CD14-positive monocyte (primary cell): Measurements from ENCODE around the gene ZBTB7A. TPM values are rescaled to one million over a fixed set of nuclear protein-coding genes. Genes with fewer than 3 reads are reported as not detected.

Experiments used
- DNase-seq, 3 donors: peaks; one replicate each; pipeline ENCODE4 v3.0.0-alpha.2; 2011 to 2022
- H2AFZ ChIP-seq: 2 replicates; pipeline ENCODE4 v1.6.0; 2012; ENCODE audit warnings: mild to moderate bottlenecking, low read depth, low read length, inconsistent platforms; ENCODE audit not compliant: insufficient read depth, poor library complexity, severe bottlenecking
- H3K27ac ChIP-seq, 2 donors: 1 replicate in 1 of 2; 2 replicates in 1 of 2; pipeline ENCODE4 v1.5.1; 2012 to 2013; ENCODE audit warnings: low read length in 2 of 2, control low read depth in 1 of 2, inconsistent platforms in 1 of 2, low read depth in 1 of 2, mild to moderate bottlenecking in 1 of 2
- H3K27me3 ChIP-seq, 2 donors: one replicate each; pipeline versions ENCODE4 v1.6.0 to v1.6.1; 2011 to 2013; ENCODE audit warnings: low read length in 2 of 2; ENCODE audit not compliant: control insufficient read depth in 2 of 2, insufficient read depth in 2 of 2
- H3K36me3 ChIP-seq, 2 donors: replicated peaks in 1 of 2; 1 replicate in 1 of 2; 2 replicates in 1 of 2; pipeline versions ENCODE4 v1.5.1 to v1.6.1; 2012 to 2013; ENCODE audit warnings: low read length in 2 of 2, control low read depth in 1 of 2, inconsistent platforms in 1 of 2, mild to moderate bottlenecking in 1 of 2; ENCODE audit not compliant: insufficient read depth in 2 of 2, control insufficient read depth in 1 of 2
- H3K4me1 ChIP-seq, 2 donors: 1 replicate in 1 of 2; 2 replicates in 1 of 2; pipeline versions ENCODE4 v1.5.1 to v1.6.1; 2012 to 2013; ENCODE audit warnings: low read length in 2 of 2, control low read depth in 1 of 2, inconsistent platforms in 1 of 2, mild to moderate bottlenecking in 1 of 2, moderate library complexity in 1 of 2; ENCODE audit not compliant: insufficient read depth in 2 of 2, control insufficient read depth in 1 of 2
- H3K4me2 ChIP-seq: replicated peaks from 2 replicates; pipeline ENCODE3; 2012; ENCODE audit warnings: low read length, moderate library complexity, mild to moderate bottlenecking; ENCODE audit not compliant: poor library complexity, severe bottlenecking; ENCODE audit errors: extremely low read depth
- H3K4me3 ChIP-seq, 3 experiments: fragments of 200-600 bp in 1 of 3; sonication (generic) in 1 of 3; replicated peaks in 1 of 3; 1 replicate in 2 of 3; 2 replicates in 1 of 3; pipeline ENCODE4 v1.5.1; 2011 to 2013; ENCODE audit warnings: low read length in 3 of 3, mild to moderate bottlenecking in 3 of 3, control low read depth in 2 of 3, low read depth in 2 of 3, inconsistent platforms in 1 of 3, moderate library complexity in 1 of 3
- H3K79me2 ChIP-seq: 2 replicates; pipeline ENCODE4 v1.6.0; 2012; ENCODE audit warnings: mild to moderate bottlenecking, control low read depth, inconsistent platforms, low read length, moderate library complexity; ENCODE audit not compliant: insufficient read depth
- H3K9ac ChIP-seq: 2 replicates; pipeline ENCODE4 v1.6.0; 2017; ENCODE audit warnings: low read length, mild to moderate bottlenecking; ENCODE audit not compliant: insufficient read depth, poor library complexity, severe bottlenecking
- H3K9me3 ChIP-seq, 2 donors: replicated peaks in 1 of 2; 1 replicate in 1 of 2; 2 replicates in 1 of 2; pipeline versions ENCODE4 v1.5.1 to v1.6.1; 2012 to 2013; ENCODE audit warnings: low read length in 2 of 2, control low read depth in 1 of 2; ENCODE audit not compliant: control insufficient read depth in 1 of 2, insufficient read depth in 1 of 2
- H4K20me1 ChIP-seq: 2 replicates; pipeline ENCODE4 v1.6.0; 2012; ENCODE audit warnings: mild to moderate bottlenecking, low read length, control low read depth, moderate library complexity; ENCODE audit not compliant: insufficient read depth
- H3K27ac Mint-ChIP-seq, 7 donors: one replicate each; pipeline ENCODE4 v1.8.0; 2020; ENCODE audit warnings: mild to moderate bottlenecking in 7 of 7, mixed read lengths in 7 of 7, moderate library complexity in 6 of 7, inconsistent platforms in 2 of 7
- H3K27me3 Mint-ChIP-seq, 3 donors: one replicate each; pipeline ENCODE4 v1.8.0; 2021 to 2022; ENCODE audit warnings: low read depth in 3 of 3, mild to moderate bottlenecking in 3 of 3, mixed read lengths in 3 of 3, moderate library complexity in 3 of 3, inconsistent platforms in 1 of 3
- H3K36me3 Mint-ChIP-seq, 2 donors: one replicate each; pipeline ENCODE4 v1.8.0; 2020; ENCODE audit warnings: mixed read lengths in 2 of 2, inconsistent platforms in 1 of 2, mild to moderate bottlenecking in 1 of 2
- H3K4me1 Mint-ChIP-seq: one replicate; pipeline ENCODE4 v1.8.0; 2020; ENCODE audit warnings: mild to moderate bottlenecking, mixed read lengths
- H3K4me3 Mint-ChIP-seq, 2 donors: one replicate each; pipeline ENCODE4 v1.8.0; 2020; ENCODE audit warnings: mild to moderate bottlenecking in 2 of 2, mixed read lengths in 2 of 2, moderate library complexity in 1 of 2
- H3K9me3 Mint-ChIP-seq, 7 donors: one replicate each; pipeline ENCODE4 v1.8.0; 2020 to 2022; ENCODE audit warnings: mixed read lengths in 7 of 7, mild to moderate bottlenecking in 6 of 7, moderate library complexity in 6 of 7, inconsistent platforms in 2 of 7
- WGBS: methylation state at CpG from one replicate; pipeline ENCODE4 v1.1.5; 2013; ENCODE audit warnings: missing lambda C conversion rate; ENCODE audit not compliant: insufficient coverage; 5-methylcytosine and 5-hydroxymethylcytosine counted together
- intact Hi-C, 2 donors: fragments of 100-400 bp; cut with micrococcal nuclease; formaldehyde crosslinking; loops; one replicate each; pipeline versions ENCODE4 v1.15.0 to v1.15.1; 2023
- polyA plus RNA-seq, 3 donors: library from polyadenylated mRNA; depleted of rRNA in 1 of 3; unstranded in 2 of 3; stranded (reverse) in 1 of 3; fragments of 300-500 nt in 2 of 3; fragments of >200 nt in 1 of 3; fragmentation: Illumina TruSeq in 2 of 3; gene quantifications; 1 replicate in 2 of 3; 2 replicates in 1 of 3; pipeline ENCODE4 v1.2.3, GENCODE V29; 2012 to 2021
- TF ChIP-seq, protein P1 (sequence below): fragments of 200-600 bp; IDR thresholded peaks from one replicate; pipeline ENCODE4 v1.8.0; 2022; ENCODE audit warnings: antibody characterized with exemption, mild to moderate bottlenecking

ZBTB7A gene
- polyA plus RNA-seq, 3 donors = 18.0 to 31.5 (median 20.2) TPM

DNA sequence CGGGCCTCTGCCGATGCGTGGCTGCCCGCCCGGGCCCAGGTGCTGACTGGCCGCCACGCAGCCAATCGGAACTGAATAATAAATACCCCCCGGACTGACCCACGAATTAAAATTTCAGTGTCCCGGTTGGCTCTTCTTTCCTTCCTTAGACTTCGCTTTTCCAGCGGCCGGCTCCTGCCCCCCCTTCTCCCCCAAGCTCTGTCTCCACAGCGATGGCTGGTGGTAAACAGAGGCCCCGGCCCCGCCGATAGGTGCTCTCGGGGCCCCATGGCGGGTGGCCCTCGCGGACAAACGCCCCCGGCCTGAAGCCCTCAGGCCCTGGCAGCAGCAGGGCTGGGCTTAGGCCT is 2.6 kb downstream of the ZBTB7A start:
- Histone ChIP-seq H2AFZ (no peak overlapping the region), H3K4me3 (peak overlapping the region; percentile 66 to 93 (median 84)), H3K27me3 (no peaks in the 10 kb centered on the region), H3K79me2 (peaks cover 68% of the 10 kb centered on the region), H3K9me3 (no peaks in the 10 kb centered on the region), H4K20me1 (peaks cover 47% of the 10 kb centered on the region), H3K9ac (peak overlapping the region; percentile 98), H3K4me2 (peak overlapping the region; percentile 89), H3K4me1 (peaks cover 65 to 68% of the 10 kb centered on the region in 2 donors), H3K36me3 (peaks cover 11 to 17% of the 10 kb centered on the region in 2 donors), H3K27ac (peak overlapping the region; percentile 97)
- Mint-ChIP-seq H3K27ac (peak overlapping the region; percentile 68 to 100 (median 89)), H3K36me3 (peaks cover 10 to 15% of the 10 kb centered on the region in 2 donors), H3K27me3 (peaks cover 0 to 2% (median 0%) of the 10 kb centered on the region in 3 donors), H3K9me3 (no peaks in the 10 kb centered on the region), H3K4me3 (peak overlapping the region; percentile 88 to 89), H3K4me1 (peaks cover 50% of the 10 kb centered on the region)
- TF ChIP-seq, protein P1, sequence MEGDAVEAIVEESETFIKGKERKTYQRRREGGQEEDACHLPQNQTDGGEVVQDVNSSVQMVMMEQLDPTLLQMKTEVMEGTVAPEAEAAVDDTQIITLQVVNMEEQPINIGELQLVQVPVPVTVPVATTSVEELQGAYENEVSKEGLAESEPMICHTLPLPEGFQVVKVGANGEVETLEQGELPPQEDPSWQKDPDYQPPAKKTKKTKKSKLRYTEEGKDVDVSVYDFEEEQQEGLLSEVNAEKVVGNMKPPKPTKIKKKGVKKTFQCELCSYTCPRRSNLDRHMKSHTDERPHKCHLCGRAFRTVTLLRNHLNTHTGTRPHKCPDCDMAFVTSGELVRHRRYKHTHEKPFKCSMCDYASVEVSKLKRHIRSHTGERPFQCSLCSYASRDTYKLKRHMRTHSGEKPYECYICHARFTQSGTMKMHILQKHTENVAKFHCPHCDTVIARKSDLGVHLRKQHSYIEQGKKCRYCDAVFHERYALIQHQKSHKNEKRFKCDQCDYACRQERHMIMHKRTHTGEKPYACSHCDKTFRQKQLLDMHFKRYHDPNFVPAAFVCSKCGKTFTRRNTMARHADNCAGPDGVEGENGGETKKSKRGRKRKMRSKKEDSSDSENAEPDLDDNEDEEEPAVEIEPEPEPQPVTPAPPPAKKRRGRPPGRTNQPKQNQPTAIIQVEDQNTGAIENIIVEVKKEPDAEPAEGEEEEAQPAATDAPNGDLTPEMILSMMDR = no peak
- no peak for DNase-seq
- WGBS = 12% methylated on average over 23 of the region's 24 CpGs
- intact Hi-C loops = loop anchor here in 1 of 2 donors (5.0 kb wide), 1 partner anchor 57 kb away; the partner anchor contains the start of gene PIAS4

DNA sequence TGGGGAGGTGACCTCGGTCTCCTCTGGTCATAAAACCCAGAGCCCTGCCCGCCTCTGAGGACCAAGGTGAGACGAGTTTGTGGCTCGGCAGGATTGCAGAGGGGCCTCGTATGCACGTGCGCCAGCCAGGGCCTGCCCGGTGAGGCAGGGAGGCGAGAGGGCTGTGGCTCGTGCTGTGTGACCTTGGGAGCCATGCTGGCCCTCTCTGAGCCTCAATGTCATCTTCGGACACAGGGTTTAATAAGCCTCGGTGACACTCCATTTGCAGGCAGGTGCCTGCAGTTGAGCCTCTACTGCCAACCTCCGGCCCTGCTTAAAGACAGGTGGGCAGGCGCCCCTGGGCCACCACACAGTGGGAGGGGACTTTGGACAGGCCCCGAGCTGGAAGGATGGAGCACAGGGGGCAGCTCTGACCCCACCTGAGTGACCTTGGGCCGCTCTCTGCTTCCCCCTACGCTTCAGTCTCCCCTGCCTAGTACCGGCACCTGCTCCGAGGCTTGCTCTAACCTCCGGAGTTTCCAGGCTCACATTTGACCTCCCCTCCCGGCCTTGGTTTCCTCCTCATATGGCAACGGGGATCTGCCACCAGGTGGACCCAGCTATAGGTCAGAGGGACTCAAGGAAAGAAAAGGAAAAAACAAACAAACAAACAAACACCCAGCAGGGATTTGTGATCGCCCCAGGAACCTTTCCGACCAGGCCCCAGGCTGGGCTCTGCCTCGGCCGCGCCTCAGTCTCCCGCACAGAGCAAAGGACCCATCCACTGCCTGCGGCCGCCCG is 3.1 kb downstream of the ZBTB7A start:
- H3K4me2 ChIP-seq = peak overlapping the region; percentile 89
- peak overlapping the region; percentile 66 to 93 (median 84) for H3K4me3 ChIP-seq
- peak overlapping the region; percentile 97 for H3K27ac ChIP-seq
- intact Hi-C loops = loop anchor here in 1 of 2 donors (5.0 kb wide), 1 partner anchor 56 kb away; the partner anchor contains the start of gene PIAS4
- peaks cover 11 to 17% of the 10 kb centered on the region in 2 donors for H3K36me3 ChIP-seq
- WGBS = 72% methylated on average over 25 of the region's 31 CpGs
- Mint-ChIP-seq H3K36me3 (peaks cover 10 to 15% of the 10 kb centered on the region in 2 donors), H3K27me3 (peaks cover 0 to 2% (median 0%) of the 10 kb centered on the region in 3 donors), H3K9me3 (no peaks in the 10 kb centered on the region), H3K4me3 (peak overlapping the region; percentile 88 to 89), H3K4me1 (peaks cover 45% of the 10 kb centered on the region), H3K27ac (peak overlapping the region; percentile 77 to 100 (median 89))
- peaks cover 70% of the 10 kb centered on the region for H3K79me2 ChIP-seq
- no peak overlapping the region for H2AFZ ChIP-seq
- peaks cover 65 to 68% of the 10 kb centered on the region in 2 donors for H3K4me1 ChIP-seq
- DNase-seq = no peak
- H4K20me1 ChIP-seq = peaks cover 47% of the 10 kb centered on the region
- no peaks in the 10 kb centered on the region for H3K27me3 ChIP-seq
- TF ChIP-seq, protein P1 = no peak
- H3K9me3 ChIP-seq = no peaks in the 10 kb centered on the region
- H3K9ac ChIP-seq = peak overlapping the region; percentile 98
